KMS-11 (cell line): ENCODE results near the gene TBC1D8.

Experiments
- H2AFZ ChIP-seq: fragments of 200-600 bp; sonication (generic); 2 replicates; pipeline ENCODE4 v1.6.1; 2016; ENCODE audit warnings: antibody characterized with exemption, mixed run types, low read depth
- H3K27ac ChIP-seq: fragments of 200-600 bp; sonication (generic); 2 replicates; pipeline ENCODE4 v1.6.1; 2016; ENCODE audit warnings: mild to moderate bottlenecking, mixed run types
- H3K27me3 ChIP-seq: fragments of 200-600 bp; sonication (generic); 2 replicates; pipeline ENCODE4 v1.6.1; 2017; ENCODE audit warnings: mild to moderate bottlenecking, low read depth, mixed run types, moderate library complexity; ENCODE audit not compliant: insufficient read depth
- H3K36me3 ChIP-seq: fragments of 200-600 bp; sonication (generic); 2 replicates; pipeline ENCODE4 v1.6.1; 2017; ENCODE audit warnings: mild to moderate bottlenecking, mixed run types; ENCODE audit not compliant: insufficient read depth
- H3K4me1 ChIP-seq: fragments of 200-600 bp; sonication (generic); 2 replicates; pipeline ENCODE4 v1.6.1; 2016; ENCODE audit warnings: mild to moderate bottlenecking, low read depth, mixed run types; ENCODE audit not compliant: poor library complexity, severe bottlenecking
- H3K4me2 ChIP-seq: fragments of 200-600 bp; sonication (generic); 2 replicates; pipeline ENCODE4 v1.7.0; 2016; ENCODE audit warnings: mild to moderate bottlenecking, mixed run types
- H3K4me3 ChIP-seq: fragments of 200-600 bp; sonication (generic); IDR thresholded peaks from 2 replicates; pipeline ENCODE4 v1.6.1; 2017; ENCODE audit warnings: low read depth, low read length, mixed read lengths; ENCODE audit not compliant: insufficient read depth
- H3K79me2 ChIP-seq: fragments of 200-600 bp; sonication (generic); 2 replicates; pipeline ENCODE4 v1.6.1; 2016; ENCODE audit warnings: low read depth, mixed run types; ENCODE audit not compliant: insufficient read depth
- H3K9ac ChIP-seq: fragments of 200-600 bp; sonication (generic); 2 replicates; pipeline ENCODE4 v1.6.1; 2016; ENCODE audit warnings: mild to moderate bottlenecking, mixed run types
- H4K20me1 ChIP-seq: fragments of 200-600 bp; sonication (generic); 2 replicates; pipeline ENCODE4 v1.6.1; 2016; ENCODE audit warnings: mild to moderate bottlenecking, mixed run types; ENCODE audit not compliant: insufficient read depth
- TF ChIP-seq, protein P1 (sequence below): fragments of 200-600 bp; sonication (generic); conservative IDR thresholded peaks from 2 replicates; pipeline ENCODE4 v1.6.1; 2017; ENCODE audit warnings: low read depth, mild to moderate bottlenecking, antibody characterized with exemption, low read length, moderate library complexity, mixed read lengths

TBC1D8 gene

DNA sequence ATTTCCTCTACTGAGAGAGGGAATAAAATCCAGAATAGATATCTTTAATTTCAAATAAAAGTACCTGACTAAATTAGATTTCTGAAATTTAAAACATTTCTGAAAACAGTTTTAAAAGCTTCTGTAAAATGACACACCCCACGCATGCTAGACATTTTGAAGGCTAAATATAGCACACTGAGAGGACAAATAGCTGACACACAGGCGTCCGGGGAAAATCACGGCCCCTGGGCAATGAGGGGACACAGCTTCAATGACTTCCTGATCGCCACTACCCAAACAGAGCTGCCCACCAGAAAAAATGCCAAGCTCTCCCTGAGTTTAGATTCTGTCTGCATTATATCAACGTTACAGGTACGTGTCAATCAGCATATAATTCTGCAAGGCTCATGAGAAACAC lies 10.9 kb downstream of the TBC1D8 start:
- TF ChIP-seq, protein P1, sequence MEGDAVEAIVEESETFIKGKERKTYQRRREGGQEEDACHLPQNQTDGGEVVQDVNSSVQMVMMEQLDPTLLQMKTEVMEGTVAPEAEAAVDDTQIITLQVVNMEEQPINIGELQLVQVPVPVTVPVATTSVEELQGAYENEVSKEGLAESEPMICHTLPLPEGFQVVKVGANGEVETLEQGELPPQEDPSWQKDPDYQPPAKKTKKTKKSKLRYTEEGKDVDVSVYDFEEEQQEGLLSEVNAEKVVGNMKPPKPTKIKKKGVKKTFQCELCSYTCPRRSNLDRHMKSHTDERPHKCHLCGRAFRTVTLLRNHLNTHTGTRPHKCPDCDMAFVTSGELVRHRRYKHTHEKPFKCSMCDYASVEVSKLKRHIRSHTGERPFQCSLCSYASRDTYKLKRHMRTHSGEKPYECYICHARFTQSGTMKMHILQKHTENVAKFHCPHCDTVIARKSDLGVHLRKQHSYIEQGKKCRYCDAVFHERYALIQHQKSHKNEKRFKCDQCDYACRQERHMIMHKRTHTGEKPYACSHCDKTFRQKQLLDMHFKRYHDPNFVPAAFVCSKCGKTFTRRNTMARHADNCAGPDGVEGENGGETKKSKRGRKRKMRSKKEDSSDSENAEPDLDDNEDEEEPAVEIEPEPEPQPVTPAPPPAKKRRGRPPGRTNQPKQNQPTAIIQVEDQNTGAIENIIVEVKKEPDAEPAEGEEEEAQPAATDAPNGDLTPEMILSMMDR: no peak
- H4K20me1 ChIP-seq: no peaks in the 10 kb centered on the region
- H3K27me3 ChIP-seq: no peaks in the 10 kb centered on the region
- H3K4me2 ChIP-seq: no peak overlapping the region
- H3K9ac ChIP-seq: no peak overlapping the region
- H2AFZ ChIP-seq: no peak overlapping the region
- H3K79me2 ChIP-seq: no peaks in the 10 kb centered on the region
- H3K4me3 ChIP-seq: no peak overlapping the region
- no peaks in the 10 kb centered on the region for H3K36me3 ChIP-seq
- H3K4me1 ChIP-seq: no peaks in the 10 kb centered on the region
- no peak overlapping the region for H3K27ac ChIP-seq

DNA sequence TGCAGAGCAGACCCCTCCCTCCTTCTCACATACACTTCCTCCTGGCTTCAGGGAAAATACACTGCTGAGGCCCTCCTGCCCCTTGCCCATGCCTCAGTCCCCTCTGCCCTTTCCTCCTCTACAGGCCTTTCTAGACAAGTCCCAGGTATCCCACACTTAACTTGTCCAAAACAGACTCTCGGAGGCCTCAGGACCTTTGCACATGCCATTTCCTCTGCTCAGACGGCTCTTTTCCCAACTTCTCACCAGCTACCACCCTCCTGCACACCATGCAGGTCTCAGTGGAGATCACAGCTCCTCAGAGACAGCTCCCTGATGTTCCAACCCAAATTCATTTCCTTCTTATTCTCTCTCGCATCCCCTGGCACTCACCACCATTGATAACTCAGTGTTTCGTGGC lies 11.7 kb downstream of the TBC1D8 start:
- Histone ChIP-seq H3K4me3 (no peak overlapping the region), H3K9ac (no peak overlapping the region), H3K4me1 (no peaks in the 10 kb centered on the region), H3K4me2 (no peak overlapping the region), H4K20me1 (no peaks in the 10 kb centered on the region), H3K27ac (no peak overlapping the region), H2AFZ (no peak overlapping the region), H3K36me3 (no peaks in the 10 kb centered on the region), H3K27me3 (no peaks in the 10 kb centered on the region), H3K79me2 (no peaks in the 10 kb centered on the region)
- TF ChIP-seq, protein P1: no peak

DNA sequence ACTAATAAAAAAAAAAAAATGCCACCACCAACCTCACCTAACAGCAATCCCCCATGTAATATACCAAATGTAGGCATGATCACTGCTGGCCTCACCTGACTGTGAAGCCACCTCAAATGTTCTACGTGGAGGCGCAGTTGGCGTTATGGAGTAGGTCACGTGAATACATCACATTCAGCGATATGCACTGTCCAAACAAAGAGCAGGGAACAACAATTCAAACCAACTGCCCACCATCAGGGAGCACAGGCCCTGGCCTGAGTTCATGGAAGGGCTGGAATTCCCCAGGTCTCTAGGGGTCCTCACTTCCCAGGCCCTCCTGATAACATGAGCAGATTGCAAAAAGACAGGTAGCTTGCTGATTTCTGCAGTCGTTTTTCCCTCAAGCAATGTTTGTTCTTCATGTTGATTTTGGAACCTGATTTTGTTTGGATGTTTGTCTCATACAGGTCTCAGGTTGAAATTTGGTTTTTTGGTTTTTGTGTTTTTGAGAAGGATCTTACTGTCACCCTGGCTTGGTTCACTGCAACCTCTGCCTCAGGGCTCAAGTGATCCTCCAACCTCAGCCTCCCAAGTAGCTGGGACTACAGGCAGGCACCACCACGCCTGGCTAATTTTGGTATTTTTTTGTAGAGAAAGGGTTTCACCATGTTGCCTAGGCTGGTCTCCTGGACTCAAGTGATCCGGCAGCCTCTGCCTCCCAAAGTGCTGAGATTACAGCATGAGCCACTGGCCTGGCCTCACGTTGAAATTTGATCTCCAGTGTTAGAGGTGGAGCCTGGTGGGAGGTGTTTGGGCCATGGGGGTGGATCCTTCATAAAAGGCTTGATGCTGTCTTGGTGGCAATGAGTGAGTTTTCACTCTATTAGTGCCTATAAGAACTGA lies 15.5 kb downstream of the TBC1D8 start:
- no peaks in the 10 kb centered on the region for H3K79me2 ChIP-seq

DNA sequence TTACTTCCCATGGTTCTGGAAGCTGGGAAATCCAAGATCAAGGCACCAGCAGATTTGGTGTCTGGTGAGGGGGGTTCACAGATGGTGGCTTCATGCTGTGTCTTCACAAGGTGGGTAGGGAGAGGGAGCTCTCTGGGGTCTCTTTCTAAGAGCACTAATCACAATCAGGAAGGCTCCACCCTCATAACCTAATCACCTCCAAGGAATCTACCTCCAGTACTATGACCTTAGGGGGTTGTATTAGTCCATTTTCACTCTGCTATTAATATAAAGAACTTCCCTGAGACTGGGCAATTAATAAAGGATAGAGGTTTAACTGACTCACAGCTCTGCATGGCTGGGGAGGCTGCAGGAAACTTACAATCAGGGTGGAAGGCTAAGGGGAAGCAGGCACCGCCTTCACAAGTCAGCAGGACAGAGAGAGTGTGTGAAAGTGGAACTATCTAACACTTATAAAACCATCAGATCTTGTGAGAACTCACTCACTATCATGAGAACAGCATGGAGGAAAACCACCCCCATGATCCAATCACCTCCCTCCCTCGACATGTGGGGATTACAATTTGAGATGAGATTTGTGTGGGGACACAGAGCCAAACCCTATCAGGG lies 17.6 kb downstream of the TBC1D8 start:
- no peaks in the 10 kb centered on the region for H3K4me1 ChIP-seq

More for the DNA sequence above, 15.5 kb downstream of the TBC1D8 start:
- Histone ChIP-seq H3K27ac (no peak overlapping the region), H2AFZ (no peak overlapping the region), H3K27me3 (no peaks in the 10 kb centered on the region), H4K20me1 (no peaks in the 10 kb centered on the region), H3K36me3 (no peaks in the 10 kb centered on the region), H3K9ac (no peak overlapping the region), H3K4me3 (no peak overlapping the region), H3K4me1 (no peaks in the 10 kb centered on the region), H3K4me2 (no peak overlapping the region)
- TF ChIP-seq, protein P1: no peak

More for the DNA sequence above, 17.6 kb downstream of the TBC1D8 start:
- H3K4me2 ChIP-seq: no peak overlapping the region
- no peaks in the 10 kb centered on the region for H3K36me3 ChIP-seq
- H2AFZ ChIP-seq: no peak overlapping the region
- TF ChIP-seq, protein P1: no peak
- no peaks in the 10 kb centered on the region for H3K27me3 ChIP-seq
- H3K9ac ChIP-seq: no peak overlapping the region
- no peaks in the 10 kb centered on the region for H3K79me2 ChIP-seq
- H4K20me1 ChIP-seq: no peaks in the 10 kb centered on the region
- no peak overlapping the region for H3K27ac ChIP-seq
- no peak overlapping the region for H3K4me3 ChIP-seq
